Mesothelial cell of epicardium (in vitro differentiated cells): ENCODE results near the gene SLC12A4. TPM values are rescaled to one million over a fixed set of nuclear protein-coding genes. Genes with fewer than 3 reads are reported as not detected.
"Not testable (repeated sequence)": the region's sequence is repeated elsewhere in the genome, so short reads cannot be mapped to it uniquely, and the experiment has no call there.

Experiments
- DNase-seq, 2 experiments: peaks; one replicate each; pipeline ENCODE4 v3.0.0; 2021; ENCODE audit warnings: low spot score in 2 of 2; ENCODE audit not compliant: unreplicated experiment in 2 of 2
- H3K27ac Mint-ChIP-seq: 2 replicates; pipeline ENCODE4 v1.8.0; 2021; ENCODE audit warnings: mixed read lengths
- H3K27me3 Mint-ChIP-seq: 2 replicates; pipeline ENCODE4 v1.8.0; 2021; ENCODE audit warnings: low read depth, mixed read lengths
- H3K36me3 Mint-ChIP-seq: 2 replicates; pipeline ENCODE4 v1.8.0; 2021; ENCODE audit warnings: mixed read lengths
- H3K4me1 Mint-ChIP-seq: 2 replicates; pipeline ENCODE4 v1.8.0; 2021; ENCODE audit warnings: mixed read lengths
- H3K4me3 Mint-ChIP-seq: 2 replicates; pipeline ENCODE4 v1.8.0; 2021; ENCODE audit warnings: mild to moderate bottlenecking, moderate library complexity, mixed read lengths
- H3K9me3 Mint-ChIP-seq: 2 replicates; pipeline ENCODE4 v1.8.0; 2021; ENCODE audit warnings: mixed read lengths
- total RNA-seq: library from RNA; stranded (reverse); gene quantifications from 3 replicates; pipeline ENCODE4 v1.2.1, GENCODE V29; 2021
- TF ChIP-seq, protein P1 (sequence below): fragments of 200-600 bp; sonication (generic); IDR thresholded peaks from one replicate; pipeline ENCODE4 v1.5.0; 2021; ENCODE audit warnings: antibody characterized with exemption; ENCODE audit not compliant: unreplicated experiment

Gene SLC12A4
- total RNA-seq, 1 donor from 2014 or later, result 155 TPM

DNA sequence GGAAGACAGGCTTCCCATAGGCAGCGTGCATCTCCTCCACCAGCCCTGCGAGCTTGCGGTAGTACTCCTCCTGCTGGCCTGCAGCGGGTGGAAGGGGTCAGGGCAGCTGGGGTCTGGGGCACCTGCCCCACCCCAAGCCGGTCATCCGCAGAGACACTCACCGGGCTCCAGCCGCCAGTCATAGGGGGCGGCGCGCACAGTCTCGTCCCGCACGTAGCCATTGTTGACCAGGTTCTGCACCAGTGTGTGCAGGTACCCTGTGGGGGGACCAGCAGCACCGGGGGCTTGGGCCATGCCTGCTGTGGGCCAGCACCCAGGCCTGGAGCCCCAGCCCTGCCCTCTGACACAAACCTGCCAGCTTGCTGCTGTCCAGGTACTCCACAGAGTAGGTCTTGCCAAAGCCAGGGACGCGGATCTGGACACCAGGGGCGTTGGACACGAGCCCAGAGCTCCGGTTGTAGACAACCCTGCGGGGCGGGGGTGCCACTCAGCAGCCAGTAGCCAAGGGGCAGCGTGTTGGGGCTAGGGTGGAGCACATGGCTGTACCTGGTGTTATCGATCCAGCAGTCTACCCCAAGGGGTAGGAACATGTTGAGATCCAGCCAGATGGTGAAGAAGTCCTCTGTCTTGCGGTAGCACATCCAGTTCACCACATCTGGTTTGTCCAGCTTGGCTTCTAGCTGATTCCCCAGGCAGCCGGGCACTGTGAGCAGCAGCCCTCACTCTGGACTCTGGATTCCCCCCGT is 25.8 kb downstream of the SLC12A4 start:
- TF ChIP-seq, protein P1, sequence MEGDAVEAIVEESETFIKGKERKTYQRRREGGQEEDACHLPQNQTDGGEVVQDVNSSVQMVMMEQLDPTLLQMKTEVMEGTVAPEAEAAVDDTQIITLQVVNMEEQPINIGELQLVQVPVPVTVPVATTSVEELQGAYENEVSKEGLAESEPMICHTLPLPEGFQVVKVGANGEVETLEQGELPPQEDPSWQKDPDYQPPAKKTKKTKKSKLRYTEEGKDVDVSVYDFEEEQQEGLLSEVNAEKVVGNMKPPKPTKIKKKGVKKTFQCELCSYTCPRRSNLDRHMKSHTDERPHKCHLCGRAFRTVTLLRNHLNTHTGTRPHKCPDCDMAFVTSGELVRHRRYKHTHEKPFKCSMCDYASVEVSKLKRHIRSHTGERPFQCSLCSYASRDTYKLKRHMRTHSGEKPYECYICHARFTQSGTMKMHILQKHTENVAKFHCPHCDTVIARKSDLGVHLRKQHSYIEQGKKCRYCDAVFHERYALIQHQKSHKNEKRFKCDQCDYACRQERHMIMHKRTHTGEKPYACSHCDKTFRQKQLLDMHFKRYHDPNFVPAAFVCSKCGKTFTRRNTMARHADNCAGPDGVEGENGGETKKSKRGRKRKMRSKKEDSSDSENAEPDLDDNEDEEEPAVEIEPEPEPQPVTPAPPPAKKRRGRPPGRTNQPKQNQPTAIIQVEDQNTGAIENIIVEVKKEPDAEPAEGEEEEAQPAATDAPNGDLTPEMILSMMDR, result no peak
- H3K36me3 Mint-ChIP-seq, result peaks cover 6% of the 10 kb centered on the region
- H3K27me3 Mint-ChIP-seq, result no peaks in the 10 kb centered on the region

DNA sequence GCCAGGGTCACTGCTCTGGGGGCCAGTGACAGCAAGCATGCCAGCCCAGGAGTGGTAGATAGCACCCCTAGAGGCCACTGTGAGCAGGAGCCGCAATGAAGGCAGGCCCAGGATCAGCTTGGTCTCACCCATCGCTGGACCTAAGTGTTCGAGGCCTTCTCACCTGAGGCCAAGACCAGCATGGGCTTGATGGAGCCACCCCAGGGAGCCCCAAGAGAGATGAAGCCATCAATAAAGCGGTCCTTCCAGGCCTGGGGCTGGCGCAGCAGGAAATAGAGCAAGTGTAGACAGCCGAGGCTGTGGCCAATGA is 26.3 kb downstream of the SLC12A4 start:
- Mint-ChIP-seq H3K36me3 (peaks cover 6% of the 10 kb centered on the region), H3K27ac (no peak overlapping the region), H3K27me3 (no peaks in the 10 kb centered on the region), H3K9me3 (no peaks in the 10 kb centered on the region), H3K4me3 (no peak overlapping the region), H3K4me1 (peaks cover 4% of the 10 kb centered on the region)
- TF ChIP-seq, protein P1, result no peak
- no peak for DNase-seq

More for the DNA sequence above, 25.8 kb downstream of the SLC12A4 start:
- Mint-ChIP-seq H3K27ac (no peak overlapping the region), H3K4me1 (no peaks in the 10 kb centered on the region), H3K4me3 (no peak overlapping the region), H3K9me3 (no peaks in the 10 kb centered on the region)
- DNase-seq, result no peak

DNA sequence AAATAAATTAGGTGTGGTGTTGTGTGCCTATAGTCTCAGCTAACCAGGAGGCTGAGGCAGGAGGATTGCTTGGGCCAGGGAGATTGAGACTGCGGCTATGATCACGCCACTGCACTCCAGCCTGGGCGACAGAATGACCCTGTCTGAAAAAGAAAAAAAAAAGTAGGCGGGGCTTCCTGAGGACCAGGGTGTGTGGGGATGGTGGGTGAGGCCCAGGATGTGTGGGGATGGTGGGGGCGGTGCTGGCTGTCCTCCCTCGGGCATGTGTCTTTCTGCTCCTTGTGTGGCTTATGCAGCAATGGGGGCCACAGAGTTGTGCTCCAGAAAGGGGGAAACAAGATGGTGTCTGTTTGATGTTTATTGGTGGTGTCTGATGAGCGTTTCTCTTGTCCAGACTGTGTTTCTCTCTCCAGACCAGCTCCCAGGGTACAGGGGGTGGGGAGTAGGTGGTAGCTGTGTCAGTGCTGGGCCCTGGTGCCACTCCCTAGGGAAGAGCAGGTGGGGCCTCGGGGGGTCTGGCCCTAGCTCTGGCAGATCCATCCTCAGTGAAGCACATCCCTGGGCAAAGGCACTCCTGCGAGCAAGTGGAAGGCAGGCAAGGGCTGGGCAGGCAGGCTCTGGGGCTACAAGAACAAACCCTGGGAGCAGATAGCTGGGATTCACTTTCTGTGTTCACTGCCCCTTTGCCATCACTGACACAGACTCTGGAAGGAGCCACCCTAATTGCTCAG is 26.8 kb downstream of the SLC12A4 start:
- no peaks in the 10 kb centered on the region for H3K9me3 Mint-ChIP-seq
- H3K27ac Mint-ChIP-seq, result peak overlapping the region; percentile 12
- peaks cover 6% of the 10 kb centered on the region for H3K36me3 Mint-ChIP-seq
- H3K4me3 Mint-ChIP-seq, result no peak overlapping the region
- H3K27me3 Mint-ChIP-seq, result no peaks in the 10 kb centered on the region
- DNase-seq, result no peak
- H3K4me1 Mint-ChIP-seq, result peaks cover 8% of the 10 kb centered on the region
- TF ChIP-seq, protein P1, result no peak

DNA sequence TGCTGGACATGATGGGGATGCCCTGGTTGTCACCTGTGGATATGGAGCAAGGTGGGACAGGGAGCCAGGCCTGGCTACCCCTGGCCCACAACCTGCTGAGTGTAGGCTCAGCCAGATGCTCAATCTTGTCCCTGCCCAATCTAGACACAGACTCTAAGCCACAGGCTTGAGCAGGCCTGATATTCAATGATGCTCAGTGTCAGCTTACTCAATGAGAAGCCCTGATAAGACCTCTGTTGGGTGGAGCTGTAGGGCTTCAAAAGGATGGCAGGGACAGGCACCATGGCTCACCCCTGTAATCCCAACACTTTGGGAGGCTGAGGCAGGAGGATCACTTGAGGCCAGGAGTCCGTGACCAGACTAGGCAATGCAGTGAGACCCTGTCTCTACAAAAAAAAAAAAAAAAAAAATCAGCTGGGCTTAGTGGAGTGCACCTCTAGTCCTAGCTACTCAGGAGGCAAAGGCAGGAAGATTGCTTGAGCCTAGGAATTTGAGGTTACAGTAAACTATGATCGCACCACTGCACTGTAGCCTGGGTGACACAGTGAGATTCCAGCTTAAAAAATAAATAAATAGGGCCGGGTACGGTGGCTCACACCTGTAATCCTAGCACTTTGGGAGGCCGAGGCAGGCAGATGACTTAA is 27.9 kb downstream of the SLC12A4 start:
- Mint-ChIP-seq H3K4me3 (no peak overlapping the region), H3K27me3 (no peaks in the 10 kb centered on the region), H3K27ac (no peak overlapping the region), H3K9me3 (no peaks in the 10 kb centered on the region), H3K36me3 (peaks cover 2% of the 10 kb centered on the region), H3K4me1 (peaks cover 10% of the 10 kb centered on the region)
- TF ChIP-seq, protein P1, result no peak
- no peak for DNase-seq

DNA sequence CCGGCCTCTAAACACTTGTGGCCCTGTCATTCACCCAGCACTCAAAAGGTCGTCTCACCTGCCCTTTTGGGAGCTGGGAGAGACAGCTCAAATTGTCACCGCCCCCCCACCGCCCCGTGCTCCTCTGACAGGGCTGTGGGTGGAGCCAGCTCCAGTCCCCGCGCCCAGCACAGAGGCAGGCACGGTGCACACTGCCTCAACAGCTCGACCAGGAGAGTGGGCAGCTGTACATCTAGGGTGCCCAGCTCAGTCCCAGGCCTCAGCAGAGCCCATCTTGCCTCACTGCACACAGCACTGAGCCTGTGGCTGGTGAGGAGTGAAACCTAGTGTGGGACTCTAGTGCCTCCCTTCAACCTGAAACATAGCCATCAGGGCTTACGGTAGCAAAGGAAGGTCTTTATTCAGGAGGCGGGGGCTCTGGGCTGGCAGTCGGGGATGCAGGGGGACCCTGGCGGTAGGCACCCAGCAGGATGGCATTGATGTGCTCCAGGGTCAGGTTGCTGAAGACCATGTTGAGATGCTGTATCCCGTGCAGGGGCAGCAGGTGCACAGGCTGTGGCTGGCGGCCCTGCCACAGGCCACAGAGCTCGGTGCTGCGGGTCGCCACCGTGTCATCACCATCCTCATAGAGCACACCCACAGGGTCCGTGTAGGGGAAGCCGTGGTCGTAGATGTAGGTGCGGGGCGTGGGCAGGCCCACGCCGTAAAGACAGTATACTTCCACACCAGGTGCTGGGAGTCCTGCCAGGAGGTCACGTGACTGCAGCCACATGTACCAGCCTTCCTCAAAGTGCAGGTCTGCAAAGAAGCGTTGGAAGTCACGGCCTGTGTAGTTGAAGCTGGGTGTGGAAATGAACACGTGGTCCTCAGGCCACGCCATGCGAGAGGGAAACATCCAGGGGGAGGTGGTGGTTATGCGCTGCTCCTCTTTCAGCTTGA is 28.7 kb downstream of the SLC12A4 start:
- H3K36me3 Mint-ChIP-seq, result peaks cover 2% of the 10 kb centered on the region
- no peak overlapping the region for H3K27ac Mint-ChIP-seq
- H3K9me3 Mint-ChIP-seq, result no peaks in the 10 kb centered on the region
- peaks cover 18% of the 10 kb centered on the region for H3K4me1 Mint-ChIP-seq
- DNase-seq, result no peak
- no peaks in the 10 kb centered on the region for H3K27me3 Mint-ChIP-seq
- TF ChIP-seq, protein P1, result no peak
- no peak overlapping the region for H3K4me3 Mint-ChIP-seq

DNA sequence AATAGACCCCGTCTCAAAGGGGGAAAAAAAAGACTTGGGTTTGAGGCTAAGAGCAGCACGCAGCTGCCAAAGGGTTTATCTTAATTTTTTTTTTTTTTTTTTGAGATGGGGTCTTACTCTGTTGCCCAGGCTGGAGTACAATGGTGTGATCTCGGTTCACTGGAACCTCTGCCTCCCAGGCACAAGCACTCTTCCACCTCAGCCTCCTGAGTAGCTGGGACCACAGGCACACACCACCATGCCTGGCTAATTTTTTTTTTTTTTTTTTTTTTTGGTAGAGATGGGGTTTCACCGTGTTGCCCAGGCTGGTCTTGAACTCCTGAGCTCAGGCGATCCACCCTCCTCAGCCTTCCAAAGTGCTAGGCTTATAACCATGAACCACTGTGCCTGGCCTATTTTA is 30.7 kb downstream of the SLC12A4 start:
- H3K27ac Mint-ChIP-seq, H3K36me3 Mint-ChIP-seq, H3K4me3 Mint-ChIP-seq, H3K9me3 Mint-ChIP-seq, H3K27me3 Mint-ChIP-seq, DNase-seq: not testable (repeated sequence)
- H3K4me1 Mint-ChIP-seq, result peaks cover 20% of the 10 kb centered on the region
